Uterus (tissue), 4 donors: ENCODE data around the gene ATP6V0D1. TPM values are rescaled to one million over a fixed set of nuclear protein-coding genes. Genes with fewer than 3 reads are reported as not detected.
"Not testable (repeated sequence)": the region's sequence is repeated elsewhere in the genome, so short reads cannot be mapped to it uniquely, and the experiment has no call there.

Experiments
- DNase-seq, 2 donors: peaks; one replicate each; pipeline ENCODE4 v3.0.0-alpha.2; 2019 to 2020
- H3K27ac ChIP-seq, 2 donors: fragments of 200-600 bp; sonication (generic); 1 replicate in 1 of 2; 2 replicates in 1 of 2; pipeline ENCODE4 v1.5.1; 2016 to 2018
- H3K27me3 ChIP-seq, 2 donors: fragments of 200-600 bp; sonication (generic); one replicate each; pipeline ENCODE4 v1.5.1; 2018 to 2019; ENCODE audit warnings: control low read depth in 1 of 2
- H3K36me3 ChIP-seq, 2 donors: fragments of 200-600 bp; sonication (generic); one replicate each; pipeline ENCODE4 v1.5.1; 2019; ENCODE audit warnings: control low read depth in 1 of 2
- H3K4me1 ChIP-seq, 2 donors: fragments of 200-600 bp; sonication (generic); one replicate each; pipeline ENCODE4 v1.5.1; 2018 to 2019; ENCODE audit warnings: control low read depth in 1 of 2
- H3K4me3 ChIP-seq, 2 donors: fragments of 200-600 bp; sonication (generic); 1 replicate in 1 of 2; 2 replicates in 1 of 2; pipeline ENCODE4 v1.5.1; 2018 to 2019; ENCODE audit warnings: mild to moderate bottlenecking in 1 of 2
- H3K9me3 ChIP-seq, 2 donors: fragments of 200-600 bp; sonication (generic); one replicate each; pipeline ENCODE4 v1.5.1; 2019; ENCODE audit warnings: control low read depth in 1 of 2
- CTCF ChIP-seq, 4 experiments: fragments of 200-600 bp in 2 of 4; fragments of 450-650 bp in 2 of 4; sonication (generic) in 2 of 4; IDR thresholded peaks; one replicate each; pipeline ENCODE4 v1.5.1; 2016 to 2019; ENCODE audit warnings: antibody characterized with exemption in 4 of 4, mild to moderate bottlenecking in 2 of 4, moderate library complexity in 1 of 4
- POLR2A ChIP-seq, 2 donors: fragments of 450-650 bp; IDR thresholded peaks; one replicate each; pipeline ENCODE4 v1.6.1; 2016; ENCODE audit warnings: antibody characterized with exemption in 2 of 2, mild to moderate bottlenecking in 1 of 2, moderate library complexity in 1 of 2
- intact Hi-C: fragments of 100-400 bp; cut with DNase I; formaldehyde crosslinking; loops from one replicate; pipeline ENCODE4 v1.15.1; 2023; ENCODE audit warnings: low total_unique reads
- total RNA-seq, 4 donors: library from RNA; depleted of rRNA in 3 of 4; stranded (reverse); fragments of >200 nt in 3 of 4; gene quantifications; one replicate each; pipeline versions ENCODE4 v1.1.0 to v1.2.4, GENCODE V29; 2014 to 2023
- donor health status: DM: yes; HTN: yes; CAD: no.

Gene ATP6V0D1
- total RNA-seq, 4 donors from 2014 or later, result 67.4 to 243 (median 100) TPM

GRCh38 chr16:67514382-67514828 lies 33.4 kb upstream of the ATP6V0D1 start:
- Histone ChIP-seq H3K27me3 (no peaks in the 10 kb centered on the region), H3K36me3 (no peaks in the 10 kb centered on the region), H3K27ac (no peak overlapping the region), H3K4me1 (no peaks in the 10 kb centered on the region), H3K9me3 (no peaks in the 10 kb centered on the region), H3K4me3 (no peak overlapping the region)
- intact Hi-C loops, result no loop called here
- peak; percentile 72 to 85 for DNase-seq
- TF ChIP-seq POLR2A (IDR thresholded peaks at IDR 0.05), result no peak
- TF ChIP-seq CTCF (IDR thresholded peaks at IDR 0.05), result peak; percentile 56 to 73 (median 62)

DNA sequence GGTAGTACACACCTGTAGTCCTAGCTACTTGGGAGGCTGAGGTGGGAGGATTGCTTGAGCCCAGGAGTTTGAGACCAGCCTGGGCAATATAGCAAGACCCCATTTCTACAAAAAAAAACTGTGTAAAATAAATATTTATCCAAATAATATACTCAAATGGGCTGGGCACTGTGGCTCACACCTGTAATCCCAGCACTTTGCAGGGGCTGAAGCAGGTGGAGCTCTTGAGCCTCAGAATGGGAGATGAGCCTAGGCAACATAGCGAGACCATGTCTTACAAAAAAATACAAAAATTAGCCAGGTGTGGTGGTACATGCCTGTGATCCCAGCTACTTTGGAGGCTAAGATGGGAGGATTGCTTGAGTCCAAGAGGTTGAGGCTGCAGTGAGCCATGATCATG lies 32.9 kb upstream of the ATP6V0D1 start:
- DNase-seq, H3K27me3 ChIP-seq, intact Hi-C loops, H3K27ac ChIP-seq, H3K4me1 ChIP-seq, H3K4me3 ChIP-seq, H3K9me3 ChIP-seq, H3K36me3 ChIP-seq: not testable (repeated sequence)

GRCh38 chr16:67509016-67509415 lies 28.1 kb upstream of the ATP6V0D1 start:
- H3K4me3 ChIP-seq, result no peak overlapping the region
- no peak for TF ChIP-seq CTCF (IDR thresholded peaks at IDR 0.05)
- no peak for TF ChIP-seq POLR2A (IDR thresholded peaks at IDR 0.05)
- H3K36me3 ChIP-seq, result no peaks in the 10 kb centered on the region
- H3K27me3 ChIP-seq, result no peaks in the 10 kb centered on the region
- intact Hi-C loops, result no loop called here
- H3K27ac ChIP-seq, result no peak overlapping the region
- no peak for DNase-seq
- no peaks in the 10 kb centered on the region for H3K4me1 ChIP-seq
- H3K9me3 ChIP-seq, result no peaks in the 10 kb centered on the region

DNA sequence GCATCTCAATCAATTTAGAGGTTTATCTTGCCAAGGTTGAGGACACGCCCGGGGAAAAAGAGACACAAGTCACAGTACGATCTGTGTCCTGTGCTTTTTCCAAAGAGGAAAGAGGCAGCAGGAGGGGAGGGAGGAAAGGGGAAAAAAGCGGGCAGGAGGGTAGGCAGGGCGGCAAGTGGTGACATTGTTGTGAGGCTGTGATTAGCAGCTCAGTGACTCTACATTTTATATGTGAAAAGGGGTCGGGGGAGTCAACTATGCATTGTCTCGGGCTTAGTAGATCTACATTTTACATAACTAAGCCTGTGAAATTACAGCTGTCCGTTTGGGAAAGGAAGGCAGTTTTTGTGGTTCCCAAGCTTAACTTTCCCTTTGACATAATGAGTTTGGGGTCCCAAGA lies 25.5 kb upstream of the ATP6V0D1 start:
- TF ChIP-seq CTCF (IDR thresholded peaks at IDR 0.05), result no peak
- TF ChIP-seq POLR2A (IDR thresholded peaks at IDR 0.05), result no peak
- intact Hi-C loops, result no loop called here
- Histone ChIP-seq H3K4me3 (no peak overlapping the region), H3K27ac (no peak overlapping the region), H3K4me1 (no peaks in the 10 kb centered on the region), H3K9me3 (no peaks in the 10 kb centered on the region), H3K27me3 (no peaks in the 10 kb centered on the region), H3K36me3 (no peaks in the 10 kb centered on the region)
- DNase-seq, result no peak

- Histone ChIP-seq H3K9me3 (no peaks in the 10 kb centered on the region), H3K4me1 (no peaks in the 10 kb centered on the region), H3K36me3 (no peaks in the 10 kb centered on the region), H3K27ac (peak overlapping the region in 1 of 2 donors; percentile 49), H3K4me3 (no peak overlapping the region), H3K27me3 (no peaks in the 10 kb centered on the region)
- TF ChIP-seq CTCF (IDR thresholded peaks at IDR 0.05), result no peak
- no peak for TF ChIP-seq POLR2A (IDR thresholded peaks at IDR 0.05)
- no peak for DNase-seq
- intact Hi-C loops, result no loop called here
Observed at GRCh38 chr16:67504031-67505021, 23.4 kb upstream of the ATP6V0D1 start.
